ENCODE measurements around the gene FBXO5.
A peak's percentile ranks its signal among the peaks of the same experiment; 100 is the strongest.

FBXO5 gene

DNA sequence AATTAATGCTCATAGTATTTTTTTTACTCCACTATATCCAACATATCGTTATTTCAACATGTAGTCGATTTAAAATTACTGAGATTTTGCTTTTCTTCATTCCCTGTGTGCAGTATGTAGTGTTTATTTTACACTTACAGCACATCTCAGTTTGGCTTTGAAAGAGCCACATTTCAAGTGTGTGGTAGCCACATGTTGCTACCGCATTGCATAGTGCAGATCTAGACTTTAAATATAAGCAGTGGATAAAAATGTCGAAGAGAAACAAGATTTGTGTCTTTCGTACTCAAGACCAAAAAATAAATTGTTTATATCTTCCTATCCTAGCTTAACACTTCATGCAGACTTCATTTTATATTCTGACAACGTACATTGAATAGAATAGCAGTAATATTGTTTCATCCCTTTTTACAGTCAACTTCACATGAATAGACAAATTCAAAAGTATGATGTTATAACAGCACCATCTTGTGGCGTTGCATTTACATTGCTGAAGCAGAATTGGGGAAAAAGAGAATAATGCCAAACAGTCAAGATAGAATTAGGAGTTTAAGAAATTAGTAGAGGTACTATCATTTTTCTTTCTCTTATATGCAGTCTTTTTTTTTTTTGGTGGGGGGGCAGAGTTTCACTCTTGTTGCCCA lies 29.9 kb downstream of the FBXO5 start:
- no peak for FAIRE-seq
- peak; percentile 41 for DNase-seq (ENCODE audit: insufficient read length, low spot score)

DNA sequence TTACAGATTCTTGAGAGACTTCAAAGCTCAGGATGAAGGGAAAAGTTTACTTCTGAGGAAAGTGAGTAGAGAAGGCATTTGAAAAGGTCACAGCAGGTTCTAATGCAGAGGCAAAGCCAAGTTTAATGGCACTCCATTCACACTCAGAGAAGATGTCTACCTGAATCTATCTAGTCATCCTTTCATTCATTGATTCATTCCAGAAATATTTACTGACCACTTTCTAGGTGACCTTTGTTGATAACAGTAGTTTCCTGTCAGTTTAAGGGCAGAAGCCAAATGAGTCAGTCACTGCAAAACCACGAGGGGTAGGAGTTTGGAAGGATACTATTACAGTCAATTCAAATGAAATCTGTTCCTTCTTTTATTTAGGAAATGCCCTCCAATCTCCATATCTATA lies 30.8 kb downstream of the FBXO5 start:
- no peak for FAIRE-seq
- DNase-seq (ENCODE audit: insufficient read length, low spot score), result peak; percentile 27

DNA sequence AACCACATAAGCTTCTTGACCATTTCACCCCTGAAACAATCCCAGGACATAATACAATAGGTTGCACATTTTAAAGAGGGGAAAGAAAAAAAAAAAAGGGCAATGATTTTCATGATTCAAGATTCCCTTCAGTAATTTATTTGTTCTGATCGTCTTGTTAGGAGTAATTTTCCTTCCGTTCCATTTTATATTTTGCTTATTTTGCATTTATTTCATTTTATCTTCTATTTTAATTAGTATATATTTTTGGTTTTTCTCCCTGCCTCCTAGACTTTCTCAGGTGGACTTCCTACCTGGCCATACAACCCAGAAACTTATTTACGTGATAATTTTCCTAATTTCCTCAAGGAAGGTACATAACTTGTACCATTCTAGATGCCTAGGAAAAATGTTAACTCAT lies 32.6 kb downstream of the FBXO5 start:
- no peak for FAIRE-seq
- DNase-seq (ENCODE audit: insufficient read length, low spot score), result no peak

DNA sequence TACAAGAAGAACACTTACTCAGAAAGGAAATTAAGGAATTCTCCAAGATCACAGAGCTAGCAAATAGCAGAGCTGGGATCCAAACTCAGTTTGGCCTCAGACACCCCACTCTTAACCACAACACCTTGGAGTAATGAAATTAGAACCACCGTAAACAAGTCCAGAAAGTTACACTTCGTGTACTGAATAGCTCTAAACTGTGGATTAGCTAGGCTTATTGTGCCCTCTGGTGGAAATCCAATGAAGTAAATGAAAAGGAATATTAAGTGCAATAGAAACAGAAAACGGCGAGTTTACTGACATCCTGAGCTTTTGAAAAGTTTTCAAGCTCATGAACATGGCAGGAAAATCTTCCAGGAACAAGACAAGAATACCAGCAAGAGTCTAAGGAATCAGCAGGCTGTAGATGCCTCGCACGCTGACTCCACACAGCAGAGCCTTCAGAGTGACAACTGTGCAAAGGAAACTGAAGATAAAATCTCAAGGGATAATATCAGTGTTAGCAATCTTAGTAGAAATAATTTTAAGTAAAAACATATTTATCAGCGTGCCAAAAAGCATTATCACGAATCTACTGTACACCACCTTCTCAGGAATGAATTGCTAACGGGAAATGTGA lies 34.6 kb downstream of the FBXO5 start:
- DNase-seq (ENCODE audit: insufficient read length, low spot score) (no peak), FAIRE-seq (no peak)

DNA sequence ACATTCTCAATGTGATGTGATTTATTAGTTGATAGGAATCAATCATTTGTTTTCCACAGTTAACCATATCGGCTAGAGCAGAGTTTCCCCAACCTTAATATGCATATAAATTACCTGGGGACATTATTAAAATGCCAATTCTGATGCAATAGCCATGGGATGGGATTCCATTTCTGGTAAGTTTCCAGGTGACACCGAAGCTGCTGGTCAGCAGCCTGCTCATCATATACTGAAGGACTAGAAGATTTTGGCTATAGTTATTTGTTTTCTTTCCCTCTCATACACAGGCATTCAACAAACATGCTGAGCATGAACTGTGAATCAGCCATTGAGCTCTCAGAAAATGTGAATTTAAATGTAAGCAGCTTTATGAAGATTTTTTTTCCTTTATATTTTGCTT lies 35.8 kb downstream of the FBXO5 start:
- FAIRE-seq, result no peak
- no peak for DNase-seq (ENCODE audit: insufficient read length, low spot score)

DNA sequence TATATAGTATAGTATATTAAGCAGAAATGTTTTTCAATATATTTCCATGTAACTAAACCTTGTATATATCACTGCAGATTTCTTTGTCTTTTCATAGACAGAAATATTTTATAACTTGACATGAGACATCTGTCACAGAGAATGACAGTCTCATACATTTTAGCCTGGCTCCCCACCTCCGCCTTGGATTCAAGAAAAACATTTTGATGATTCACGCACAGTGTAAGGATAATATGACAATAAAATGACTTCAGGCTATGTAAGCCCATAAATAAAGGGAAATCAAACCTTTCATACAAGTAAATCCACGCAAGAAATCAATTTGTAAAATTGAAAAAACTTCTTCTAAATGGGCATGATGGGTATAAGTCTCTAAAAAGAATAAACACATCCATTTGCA lies 36.4 kb downstream of the FBXO5 start:
- no peak for FAIRE-seq
- DNase-seq (ENCODE audit: insufficient read length, low spot score), result no peak

DNA sequence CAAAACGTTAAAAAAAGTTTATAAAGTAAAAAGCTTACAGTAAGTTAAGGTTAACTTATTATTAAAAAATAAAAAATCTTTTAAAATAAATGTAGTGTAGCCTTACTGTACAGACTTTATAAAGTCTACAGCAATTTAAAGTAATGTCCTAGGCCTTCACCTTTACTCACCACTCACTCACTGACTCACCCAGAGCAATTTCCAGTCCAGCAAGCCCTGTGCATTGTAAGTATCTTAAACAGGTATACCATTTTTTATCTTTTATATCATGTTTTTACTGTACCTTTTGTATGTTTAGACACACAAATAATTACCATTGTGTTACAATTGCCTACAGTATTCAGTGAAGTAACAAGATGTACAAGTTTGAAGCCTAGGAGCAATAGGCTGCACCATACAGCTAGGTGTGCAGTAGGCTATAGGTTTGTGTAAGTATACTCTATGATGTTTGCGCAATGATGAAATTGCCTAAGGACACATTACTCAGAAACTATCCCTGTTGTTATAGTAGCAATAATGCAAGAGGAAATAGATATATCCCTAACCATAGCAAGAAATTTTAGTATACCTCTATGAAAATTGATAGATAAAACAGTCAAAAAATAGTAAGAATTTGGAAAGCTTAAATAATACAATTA lies 39.5 kb downstream of the FBXO5 start:
- DNase-seq (ENCODE audit: insufficient read length, low spot score) (no peak), FAIRE-seq (no peak)

DNA sequence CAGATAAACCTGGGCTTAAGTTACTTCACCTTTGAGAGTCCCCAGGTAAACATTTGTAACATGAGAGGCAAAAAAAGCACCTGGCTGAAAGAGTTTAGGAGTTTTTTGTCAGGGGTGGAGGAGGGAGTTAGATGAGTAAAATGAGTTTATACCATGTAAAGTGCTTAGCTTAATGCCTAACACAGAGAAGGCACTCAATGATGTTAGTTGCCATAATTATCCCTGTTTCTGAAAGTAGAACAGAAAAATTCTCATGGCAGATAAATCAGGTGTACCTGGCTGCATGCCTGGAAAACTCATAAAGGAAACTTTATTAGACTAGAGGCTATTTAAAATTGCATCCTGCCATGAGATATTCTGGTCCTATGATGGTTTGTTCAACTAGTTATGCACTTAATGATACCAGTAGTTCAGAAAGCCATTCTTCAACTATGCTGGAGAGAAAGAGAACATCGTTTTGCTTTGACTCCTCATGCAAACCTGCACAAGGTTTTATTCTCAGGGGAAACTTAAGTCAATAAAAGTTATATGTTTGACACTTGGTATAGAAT lies 40.4 kb downstream of the FBXO5 start:
- FAIRE-seq (no peak), DNase-seq (ENCODE audit: insufficient read length, low spot score) (no peak)

DNA sequence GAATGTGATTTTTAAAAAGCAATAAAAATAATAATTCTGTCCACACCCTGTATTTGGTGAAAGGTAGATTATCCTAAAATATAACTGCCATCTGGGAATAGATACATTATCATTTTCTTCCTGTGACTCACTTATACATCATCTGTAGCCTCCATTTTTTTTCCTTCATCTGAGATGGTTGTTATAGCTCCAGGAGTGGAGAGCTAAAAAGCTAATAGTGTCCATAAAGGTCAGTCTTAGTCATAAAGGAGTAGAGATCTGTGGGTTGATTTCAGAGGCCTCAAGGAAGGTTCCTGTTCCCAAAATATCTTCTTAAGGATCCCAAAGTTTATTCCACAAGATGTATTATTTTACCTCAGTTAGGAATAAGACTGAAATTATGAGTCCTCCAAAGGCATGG lies 41.1 kb downstream of the FBXO5 start:
- FAIRE-seq (no peak), DNase-seq (ENCODE audit: insufficient read length, low spot score) (no peak)

DNA sequence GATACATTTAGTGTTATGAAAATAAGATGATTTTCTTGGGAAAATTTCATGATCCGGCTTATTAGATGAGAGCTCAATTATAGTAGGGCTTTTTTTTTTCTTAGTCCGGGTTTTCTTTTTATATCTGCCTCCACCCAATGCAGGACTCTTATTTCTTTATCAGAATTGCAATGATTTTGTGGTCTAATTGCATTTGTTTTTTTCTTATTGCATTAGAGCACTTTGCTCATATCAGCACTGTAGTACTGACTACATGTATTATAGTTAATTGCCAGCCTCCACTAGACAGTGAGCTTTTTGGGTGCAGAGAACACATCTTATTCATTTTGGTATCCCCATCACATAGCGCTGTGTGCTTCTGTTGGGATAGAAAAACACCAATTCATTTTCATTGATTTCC lies 50.0 kb downstream of the FBXO5 start:
- no peak for FAIRE-seq
- DNase-seq (ENCODE audit: insufficient read length, low spot score), result no peak

DNA sequence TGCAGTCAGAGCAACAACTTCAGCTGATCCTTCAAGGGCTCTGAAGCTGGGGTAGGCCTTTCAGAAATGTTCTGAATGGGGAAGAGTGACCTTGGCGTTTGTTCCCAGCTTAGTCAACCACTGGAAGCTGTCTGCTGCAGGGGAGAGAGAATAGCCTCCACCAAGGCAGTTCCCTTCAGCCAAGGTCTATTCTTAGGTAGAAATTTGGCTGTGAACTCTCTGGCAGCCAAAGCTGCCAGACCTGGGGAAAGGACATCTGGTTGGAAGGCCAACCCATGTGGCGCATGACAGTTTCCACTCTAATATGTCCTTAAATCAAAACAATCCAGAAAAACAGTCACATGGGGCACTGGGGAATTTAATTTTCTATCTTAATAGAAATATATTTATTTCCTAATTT lies 60.1 kb downstream of the FBXO5 start:
- FAIRE-seq, result no peak

More for the DNA sequence above, 60.1 kb downstream of the FBXO5 start:
- DNase-seq (ENCODE audit: insufficient read length, low spot score), result no peak
